Hepatocyte (in vitro differentiated cells): Measurements from ENCODE around the gene UBE3C. TPM values are rescaled to one million over a fixed set of nuclear protein-coding genes. Genes with fewer than 3 reads are reported as not detected.

Experiments
- DNase-seq: peaks from one replicate; pipeline ENCODE4 v3.0.0-alpha.2; 2016; ENCODE audit warnings: low spot score
- H2AFZ ChIP-seq: fragments of 200-600 bp; sonication (generic); 2 replicates; pipeline ENCODE4 v1.6.0; 2016; ENCODE audit warnings: antibody characterized with exemption, mild to moderate bottlenecking
- H3K27ac ChIP-seq: fragments of 200-600 bp; sonication (generic); 2 replicates; pipeline ENCODE4 v1.5.1; 2016; ENCODE audit warnings: mild to moderate bottlenecking
- H3K27me3 ChIP-seq: fragments of 200-600 bp; sonication (generic); 2 replicates; pipeline ENCODE4 v1.6.1; 2016
- H3K36me3 ChIP-seq: fragments of 200-600 bp; sonication (generic); replicated peaks from 2 replicates; pipeline ENCODE4 v1.5.1; 2016; ENCODE audit warnings: low read depth; ENCODE audit not compliant: insufficient read depth
- H3K4me1 ChIP-seq: fragments of 200-600 bp; sonication (generic); 2 replicates; pipeline ENCODE4 v1.5.1; 2016; ENCODE audit warnings: mild to moderate bottlenecking, moderate library complexity; ENCODE audit not compliant: insufficient read depth
- H3K4me2 ChIP-seq: fragments of 200-600 bp; sonication (generic); 2 replicates; pipeline ENCODE4 v1.6.0; 2016
- H3K4me3 ChIP-seq: fragments of 200-600 bp; sonication (generic); 2 replicates; pipeline ENCODE4 v1.5.1; 2016; ENCODE audit warnings: mild to moderate bottlenecking
- H3K79me2 ChIP-seq: fragments of 200-600 bp; sonication (generic); 2 replicates; pipeline ENCODE4 v1.6.0; 2017; ENCODE audit warnings: mild to moderate bottlenecking
- H3K9me2 ChIP-seq: fragments of 200-600 bp; sonication (generic); replicated peaks from 2 replicates; pipeline ENCODE4 v1.6.0; 2017; ENCODE audit warnings: mild to moderate bottlenecking; ENCODE audit not compliant: insufficient read depth
- H3K9me3 ChIP-seq: fragments of 200-600 bp; sonication (generic); 2 replicates; pipeline ENCODE4 v1.5.1; 2016; ENCODE audit warnings: low read depth, mild to moderate bottlenecking
- H4K20me1 ChIP-seq: fragments of 200-600 bp; sonication (generic); 2 replicates; pipeline ENCODE4 v1.6.0; 2016; ENCODE audit warnings: mild to moderate bottlenecking; ENCODE audit not compliant: insufficient read depth, poor library complexity, severe bottlenecking
- EZH2 ChIP-seq: fragments of 200-600 bp; sonication (generic); IDR thresholded peaks from 2 replicates; pipeline ENCODE4 v1.6.1; 2016; ENCODE audit warnings: antibody characterized with exemption, mild to moderate bottlenecking, borderline replicate concordance
- EZH2phosphoT487 ChIP-seq: fragments of 200-600 bp; sonication (generic); IDR thresholded peaks from one replicate; pipeline ENCODE4 v1.6.1; 2018; ENCODE audit warnings: antibody characterized with exemption, mild to moderate bottlenecking, low read depth, moderate library complexity; ENCODE audit not compliant: unreplicated experiment, severe bottlenecking
- WGBS: methylation state at CpG from one replicate; pipeline ENCODE4 v1.1.6; 2016; ENCODE audit warnings: low lambda C conversion rate; ENCODE audit errors: missing lambda C conversion rate; 5-methylcytosine and 5-hydroxymethylcytosine counted together
- polyA plus RNA-seq: library from polyadenylated mRNA; unstranded; fragments of >200 nt; fragmentation: Nextera tagmentation; extraction: Ambion mirVana; gene quantifications from 2 replicates; pipeline ENCODE4 v1.2.1, GENCODE V29; 2016
- total RNA-seq: library from RNA; depleted of rRNA; stranded (reverse); fragments of >200 nt; gene quantifications from 2 replicates; pipeline ENCODE4 v1.2.3, GENCODE V29; 2014
- TF ChIP-seq, protein P1 (sequence below): fragments of 200-600 bp; sonication (generic); IDR thresholded peaks from 2 replicates; pipeline ENCODE4 v1.5.1; 2016; ENCODE audit warnings: antibody characterized with exemption, mild to moderate bottlenecking; ENCODE audit not compliant: poor library complexity

UBE3C gene
- total and polyA plus RNA-seq, 2 experiments from 2014 or later = 24.6 to 72.6 TPM

DNA sequence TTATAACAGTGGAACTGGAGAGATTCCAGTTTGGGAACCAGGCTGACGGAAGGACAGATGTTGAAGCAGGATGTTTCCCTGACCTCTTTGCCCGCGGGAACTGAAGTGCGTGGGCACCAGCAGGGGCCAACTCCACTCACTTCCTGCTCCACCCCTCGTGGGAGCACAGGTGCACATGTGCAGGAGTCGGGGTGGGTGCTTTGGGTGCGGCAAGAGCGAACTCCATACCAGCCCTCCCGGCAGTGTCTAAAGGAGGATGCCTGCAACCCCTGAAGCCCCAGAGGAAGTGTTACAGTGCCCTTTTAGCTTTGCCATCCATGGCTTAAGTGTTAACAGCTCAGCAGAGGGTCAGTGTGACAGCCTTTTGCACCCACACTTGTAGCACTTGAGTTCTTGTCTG lies 27.4 kb upstream of the UBE3C start:
- no peak for DNase-seq
- no peak overlapping the region for H3K4me2 ChIP-seq
- H3K36me3 ChIP-seq = no peaks in the 10 kb centered on the region
- no peaks in the 10 kb centered on the region for H4K20me1 ChIP-seq
- no peak overlapping the region for H2AFZ ChIP-seq
- no peaks in the 10 kb centered on the region for H3K27me3 ChIP-seq
- no peaks in the 10 kb centered on the region for H3K4me1 ChIP-seq
- no peak overlapping the region for H3K27ac ChIP-seq
- no peaks in the 10 kb centered on the region for H3K9me2 ChIP-seq
- no peaks in the 10 kb centered on the region for H3K9me3 ChIP-seq
- 91% methylated on average over 9 of the region's 9 CpGs for WGBS
- H3K4me3 ChIP-seq = no peak overlapping the region
- TF ChIP-seq EZH2 = no peak
- H3K79me2 ChIP-seq = no peaks in the 10 kb centered on the region

DNA sequence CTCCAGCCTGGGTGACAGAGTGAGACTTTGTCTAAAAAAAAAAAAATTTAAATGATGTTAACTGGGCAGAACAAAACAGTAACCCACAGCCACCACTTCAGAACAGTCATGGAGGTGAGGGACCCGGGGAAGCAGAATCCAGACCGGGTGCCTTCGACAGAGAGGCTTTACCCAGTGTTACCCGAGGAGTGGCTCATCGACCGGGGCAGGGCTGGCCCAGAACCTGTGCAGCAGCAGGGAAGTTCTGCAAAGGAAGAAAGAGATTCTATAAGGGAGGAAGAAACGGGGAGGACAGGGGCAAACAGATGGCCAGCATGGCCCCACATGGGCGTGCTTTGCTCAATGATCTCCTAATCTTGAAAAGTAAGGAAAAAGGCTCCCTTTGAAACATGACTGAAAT lies 26.0 kb upstream of the UBE3C start:
- Histone ChIP-seq H2AFZ (no peak overlapping the region), H3K9me2 (no peaks in the 10 kb centered on the region), H3K27ac (no peak overlapping the region), H3K79me2 (no peaks in the 10 kb centered on the region), H3K9me3 (no peaks in the 10 kb centered on the region), H3K4me1 (no peaks in the 10 kb centered on the region), H3K4me2 (no peak overlapping the region), H3K36me3 (no peaks in the 10 kb centered on the region), H4K20me1 (no peaks in the 10 kb centered on the region), H3K27me3 (no peaks in the 10 kb centered on the region), H3K4me3 (no peak overlapping the region)
- no peak for DNase-seq
- 89% methylated on average over 8 of the region's 8 CpGs for WGBS
- no peak for TF ChIP-seq EZH2
- TF ChIP-seq, protein P1, sequence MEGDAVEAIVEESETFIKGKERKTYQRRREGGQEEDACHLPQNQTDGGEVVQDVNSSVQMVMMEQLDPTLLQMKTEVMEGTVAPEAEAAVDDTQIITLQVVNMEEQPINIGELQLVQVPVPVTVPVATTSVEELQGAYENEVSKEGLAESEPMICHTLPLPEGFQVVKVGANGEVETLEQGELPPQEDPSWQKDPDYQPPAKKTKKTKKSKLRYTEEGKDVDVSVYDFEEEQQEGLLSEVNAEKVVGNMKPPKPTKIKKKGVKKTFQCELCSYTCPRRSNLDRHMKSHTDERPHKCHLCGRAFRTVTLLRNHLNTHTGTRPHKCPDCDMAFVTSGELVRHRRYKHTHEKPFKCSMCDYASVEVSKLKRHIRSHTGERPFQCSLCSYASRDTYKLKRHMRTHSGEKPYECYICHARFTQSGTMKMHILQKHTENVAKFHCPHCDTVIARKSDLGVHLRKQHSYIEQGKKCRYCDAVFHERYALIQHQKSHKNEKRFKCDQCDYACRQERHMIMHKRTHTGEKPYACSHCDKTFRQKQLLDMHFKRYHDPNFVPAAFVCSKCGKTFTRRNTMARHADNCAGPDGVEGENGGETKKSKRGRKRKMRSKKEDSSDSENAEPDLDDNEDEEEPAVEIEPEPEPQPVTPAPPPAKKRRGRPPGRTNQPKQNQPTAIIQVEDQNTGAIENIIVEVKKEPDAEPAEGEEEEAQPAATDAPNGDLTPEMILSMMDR = no peak
- no peak for TF ChIP-seq EZH2phosphoT487

DNA sequence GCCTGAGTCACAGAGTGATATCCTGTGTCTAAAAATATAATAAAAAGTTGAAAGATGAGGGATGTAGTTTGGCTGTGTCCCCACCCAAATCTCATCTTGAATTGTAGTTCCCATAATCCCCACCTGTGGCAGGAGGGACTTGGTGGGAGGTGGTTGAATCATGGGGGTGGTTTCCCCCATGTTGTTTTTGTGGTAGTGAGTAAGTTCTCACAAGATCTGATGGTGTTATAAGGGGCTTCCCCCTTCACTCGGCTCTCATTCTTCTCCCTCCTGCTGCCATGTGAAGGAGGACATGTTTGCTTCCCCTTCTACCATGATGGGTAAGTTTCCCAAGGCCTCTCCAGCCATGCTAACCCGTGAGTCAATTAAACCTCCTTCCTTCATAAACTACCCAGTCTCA lies 25.1 kb upstream of the UBE3C start:
- Histone ChIP-seq H3K27ac (no peak overlapping the region), H3K9me2 (no peaks in the 10 kb centered on the region), H3K9me3 (no peaks in the 10 kb centered on the region), H3K79me2 (no peaks in the 10 kb centered on the region), H3K4me2 (no peak overlapping the region), H3K36me3 (no peaks in the 10 kb centered on the region), H3K4me3 (no peak overlapping the region), H2AFZ (no peak overlapping the region), H3K4me1 (no peaks in the 10 kb centered on the region), H3K27me3 (no peaks in the 10 kb centered on the region), H4K20me1 (no peaks in the 10 kb centered on the region)
- TF ChIP-seq EZH2 (no peak), EZH2phosphoT487 (no peak)
- TF ChIP-seq, protein P1 = no peak
- DNase-seq = no peak
- WGBS = 73% methylated on average over 2 of the region's 2 CpGs

DNA sequence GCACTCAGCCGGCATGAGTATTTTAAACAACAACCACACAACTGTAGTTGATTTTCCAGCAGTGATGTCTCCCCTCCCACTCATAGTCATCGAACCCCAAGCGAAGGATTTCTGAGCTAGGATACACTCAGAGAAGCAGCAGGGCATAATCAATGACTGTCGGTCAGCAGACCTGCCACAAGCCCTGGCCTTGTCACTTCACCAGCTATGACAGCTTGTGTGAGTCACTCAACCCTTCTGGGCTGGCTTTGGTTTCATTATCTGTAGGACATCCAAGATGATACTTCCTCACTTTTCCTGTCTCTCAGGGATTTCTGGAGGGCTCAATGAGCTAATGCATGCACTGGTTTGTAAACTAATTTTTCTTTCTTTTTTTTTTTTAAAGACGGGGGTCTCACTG lies 22.0 kb upstream of the UBE3C start:
- H3K27ac ChIP-seq = no peak overlapping the region
- no peak for DNase-seq
- 87% methylated on average over 5 of the region's 5 CpGs for WGBS
- no peaks in the 10 kb centered on the region for H3K79me2 ChIP-seq
- no peaks in the 10 kb centered on the region for H3K27me3 ChIP-seq
- H2AFZ ChIP-seq = no peak overlapping the region
- H3K9me2 ChIP-seq = no peaks in the 10 kb centered on the region
- no peaks in the 10 kb centered on the region for H4K20me1 ChIP-seq
- H3K4me2 ChIP-seq = no peak overlapping the region
- no peaks in the 10 kb centered on the region for H3K9me3 ChIP-seq
- no peaks in the 10 kb centered on the region for H3K4me1 ChIP-seq
- H3K36me3 ChIP-seq = no peaks in the 10 kb centered on the region
- TF ChIP-seq, protein P1 = no peak
- TF ChIP-seq EZH2phosphoT487 (no peak), EZH2 (no peak)
- H3K4me3 ChIP-seq = no peak overlapping the region
